ENCODE results near the gene ZNF652.

The ZNF652 gene

DNA sequence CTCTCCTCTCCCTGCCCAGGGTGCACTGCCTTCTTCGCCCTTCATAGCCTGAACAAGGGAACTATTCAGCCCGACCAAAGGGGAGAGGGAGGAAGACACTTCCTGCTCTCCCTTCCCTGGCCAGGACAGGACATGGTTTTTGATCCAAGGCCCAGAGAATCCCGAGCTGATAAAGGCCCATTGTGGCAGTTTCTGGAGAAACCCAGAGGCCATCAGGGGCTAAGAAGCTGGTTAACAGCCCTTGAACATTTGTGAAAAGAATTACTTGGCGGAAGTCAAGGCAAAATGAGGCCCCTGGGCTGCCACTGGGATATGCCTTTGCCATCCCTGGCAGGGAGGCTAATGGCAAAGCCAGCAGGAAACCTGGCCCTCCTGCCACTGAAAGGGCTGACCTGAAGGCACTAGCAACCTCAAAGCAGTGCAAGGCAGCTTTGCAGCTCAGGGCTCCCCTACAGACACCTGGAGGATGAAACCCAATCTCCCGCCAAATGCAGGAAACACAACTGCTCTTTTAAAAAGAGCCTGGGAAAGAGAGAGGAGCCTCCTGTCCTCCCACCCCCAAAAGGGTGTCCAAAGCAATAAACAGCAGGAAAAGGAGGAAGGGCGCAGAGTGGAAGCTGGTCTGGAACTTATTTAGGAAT is 40.0 kb upstream of the ZNF652 start:
- peaks cover 5% of the 10 kb centered on the region; the same call in 1 of the 2 replicates for H3K36me3 ChIP-seq (replicated peaks; ENCODE audit: insufficient read depth, low read length)
- no peaks in the 10 kb centered on the region for H4K20me1 ChIP-seq (ENCODE audit: insufficient read depth, low read length)
- H3K9ac ChIP-seq (ENCODE audit: low read length): no peak overlapping the region
- H3F3A ChIP-seq (ENCODE audit: insufficient read depth, low read length): peaks cover 9% of the 10 kb centered on the region
- H3K4me3 ChIP-seq (ENCODE audit: low read length): no peak overlapping the region
- H3K79me2 ChIP-seq (ENCODE audit: low read length): no peaks in the 10 kb centered on the region
- no peaks in the 10 kb centered on the region for H3K9me3 ChIP-seq (replicated peaks; ENCODE audit: insufficient read depth, low read length)
- H3K27me3 ChIP-seq (replicated peaks; ENCODE audit: insufficient read depth, low read length): no peaks in the 10 kb centered on the region
- no peak overlapping the region for H3K27ac ChIP-seq (ENCODE audit: low read length)
- H3K9me2 ChIP-seq (replicated peaks; ENCODE audit: insufficient read depth, low read length): no peaks in the 10 kb centered on the region
- no peak for DNase-seq
- TF ChIP-seq, protein P1, sequence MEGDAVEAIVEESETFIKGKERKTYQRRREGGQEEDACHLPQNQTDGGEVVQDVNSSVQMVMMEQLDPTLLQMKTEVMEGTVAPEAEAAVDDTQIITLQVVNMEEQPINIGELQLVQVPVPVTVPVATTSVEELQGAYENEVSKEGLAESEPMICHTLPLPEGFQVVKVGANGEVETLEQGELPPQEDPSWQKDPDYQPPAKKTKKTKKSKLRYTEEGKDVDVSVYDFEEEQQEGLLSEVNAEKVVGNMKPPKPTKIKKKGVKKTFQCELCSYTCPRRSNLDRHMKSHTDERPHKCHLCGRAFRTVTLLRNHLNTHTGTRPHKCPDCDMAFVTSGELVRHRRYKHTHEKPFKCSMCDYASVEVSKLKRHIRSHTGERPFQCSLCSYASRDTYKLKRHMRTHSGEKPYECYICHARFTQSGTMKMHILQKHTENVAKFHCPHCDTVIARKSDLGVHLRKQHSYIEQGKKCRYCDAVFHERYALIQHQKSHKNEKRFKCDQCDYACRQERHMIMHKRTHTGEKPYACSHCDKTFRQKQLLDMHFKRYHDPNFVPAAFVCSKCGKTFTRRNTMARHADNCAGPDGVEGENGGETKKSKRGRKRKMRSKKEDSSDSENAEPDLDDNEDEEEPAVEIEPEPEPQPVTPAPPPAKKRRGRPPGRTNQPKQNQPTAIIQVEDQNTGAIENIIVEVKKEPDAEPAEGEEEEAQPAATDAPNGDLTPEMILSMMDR (IDR thresholded peaks at IDR 0.05; ENCODE audit: low read length): no peak
- TF ChIP-seq EZH2phosphoT487 (IDR thresholded peaks at IDR 0.05; ENCODE audit: low read length) (no peak), EZH2 (optimal IDR thresholded peaks at IDR 0.05; ENCODE audit: low read depth, low read length) (no peak)
- no peak overlapping the region for H3K4me2 ChIP-seq (ENCODE audit: low read depth, low read length)
- H3K4me1 ChIP-seq (ENCODE audit: low read length): peaks cover 9% of the 10 kb centered on the region
- H2AFZ ChIP-seq (ENCODE audit: low read length): no peak overlapping the region

GRCh38 chr17:49399995-49400394 is 37.9 kb upstream of the ZNF652 start:
- Histone ChIP-seq H3K9ac (ENCODE audit: low read length) (no peak overlapping the region), H3K9me3 (replicated peaks; ENCODE audit: insufficient read depth, low read length) (no peaks in the 10 kb centered on the region)

DNA sequence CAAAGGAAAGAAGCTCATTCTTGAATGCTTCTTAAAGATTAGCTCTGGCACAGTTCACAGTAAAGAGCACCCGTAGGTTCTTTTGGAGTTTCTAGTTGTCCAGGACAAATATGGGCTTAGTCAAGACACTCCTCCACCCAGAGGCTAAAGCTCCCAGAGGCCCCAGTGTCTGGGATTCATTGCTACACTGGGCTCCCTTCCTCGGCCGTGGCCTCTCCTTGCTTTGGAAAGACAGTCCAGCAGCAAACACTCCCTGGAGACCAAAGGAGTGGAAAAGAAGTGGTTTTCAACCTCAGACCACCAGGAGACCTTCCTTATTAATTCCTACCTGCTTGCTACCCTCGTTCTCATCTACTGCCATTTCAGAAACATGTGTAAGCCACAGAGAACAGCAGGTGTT is 35.5 kb upstream of the ZNF652 start:
- peaks cover 9% of the 10 kb centered on the region for H3F3A ChIP-seq (ENCODE audit: insufficient read depth, low read length)
- no peaks in the 10 kb centered on the region for H3K9me3 ChIP-seq (replicated peaks; ENCODE audit: insufficient read depth, low read length)
- peak overlapping the region; percentile 38 for H3K4me2 ChIP-seq (ENCODE audit: low read depth, low read length)
- no peaks in the 10 kb centered on the region for H3K9me2 ChIP-seq (replicated peaks; ENCODE audit: insufficient read depth, low read length)
- no peak overlapping the region for H3K4me3 ChIP-seq (ENCODE audit: low read length)
- H3K4me1 ChIP-seq (ENCODE audit: low read length): peaks cover 15% of the 10 kb centered on the region
- no peaks in the 10 kb centered on the region for H3K36me3 ChIP-seq (replicated peaks; ENCODE audit: insufficient read depth, low read length)
- TF ChIP-seq, protein P1 (IDR thresholded peaks at IDR 0.05; ENCODE audit: low read length): no peak
- TF ChIP-seq EZH2phosphoT487 (IDR thresholded peaks at IDR 0.05; ENCODE audit: low read length): no peak
- no peak for TF ChIP-seq EZH2 (optimal IDR thresholded peaks at IDR 0.05; ENCODE audit: low read depth, low read length)
- no peaks in the 10 kb centered on the region for H4K20me1 ChIP-seq (ENCODE audit: insufficient read depth, low read length)
- no peaks in the 10 kb centered on the region for H3K27me3 ChIP-seq (replicated peaks; ENCODE audit: insufficient read depth, low read length)
- DNase-seq: no peak
- H3K9ac ChIP-seq (ENCODE audit: low read length): no peak overlapping the region
- H3K27ac ChIP-seq (ENCODE audit: low read length): no peak overlapping the region; the same call in 1 of the 2 replicates
- peak overlapping the region; percentile 57 for H2AFZ ChIP-seq (ENCODE audit: low read length)
- no peaks in the 10 kb centered on the region for H3K79me2 ChIP-seq (ENCODE audit: low read length)

More at GRCh38 chr17:49399995-49400394, 37.9 kb upstream of the ZNF652 start:
- 0 out of 2 replicates have a peak, but pooled peaks cover 3% of the 10 kb centered on the region for H3K36me3 ChIP-seq (replicated peaks; ENCODE audit: insufficient read depth, low read length)
- no peak for DNase-seq
- peaks cover 9% of the 10 kb centered on the region for H3F3A ChIP-seq (ENCODE audit: insufficient read depth, low read length)
- no peak overlapping the region for H3K27ac ChIP-seq (ENCODE audit: low read length)
- no peaks in the 10 kb centered on the region for H3K27me3 ChIP-seq (replicated peaks; ENCODE audit: insufficient read depth, low read length)
- TF ChIP-seq, protein P1 (IDR thresholded peaks at IDR 0.05; ENCODE audit: low read length): no peak
- TF ChIP-seq EZH2phosphoT487 (IDR thresholded peaks at IDR 0.05; ENCODE audit: low read length): no peak
- TF ChIP-seq EZH2 (optimal IDR thresholded peaks at IDR 0.05; ENCODE audit: low read depth, low read length): no peak
- peaks cover 11% of the 10 kb centered on the region for H3K4me1 ChIP-seq (ENCODE audit: low read length)
- H4K20me1 ChIP-seq (ENCODE audit: insufficient read depth, low read length): no peaks in the 10 kb centered on the region
- H3K79me2 ChIP-seq (ENCODE audit: low read length): no peaks in the 10 kb centered on the region
- no peak overlapping the region for H3K4me3 ChIP-seq (ENCODE audit: low read length)
- H3K4me2 ChIP-seq (ENCODE audit: low read depth, low read length): no peak overlapping the region
- H3K9me2 ChIP-seq (replicated peaks; ENCODE audit: insufficient read depth, low read length): no peaks in the 10 kb centered on the region
- H2AFZ ChIP-seq (ENCODE audit: low read length): no peak overlapping the region
